GM23248 (cell line): ENCODE results near the gene CYBC1.

ENCODE experiments used
- EZH2 ChIP-seq: fragments of 200-600 bp; sonication (generic); IDR thresholded peaks from 2 replicates; pipeline ENCODE4 v1.6.1; 2018; ENCODE audit warnings: antibody characterized with exemption, mild to moderate bottlenecking; ENCODE audit not compliant: insufficient read depth, poor library complexity, severe bottlenecking
- EZH2phosphoT487 ChIP-seq: fragments of 200-600 bp; sonication (generic); IDR thresholded peaks from 2 replicates; pipeline ENCODE4 v1.6.1; 2018; ENCODE audit warnings: antibody characterized with exemption, moderate library complexity, mild to moderate bottlenecking, low read depth; ENCODE audit not compliant: insufficient read depth

DNA sequence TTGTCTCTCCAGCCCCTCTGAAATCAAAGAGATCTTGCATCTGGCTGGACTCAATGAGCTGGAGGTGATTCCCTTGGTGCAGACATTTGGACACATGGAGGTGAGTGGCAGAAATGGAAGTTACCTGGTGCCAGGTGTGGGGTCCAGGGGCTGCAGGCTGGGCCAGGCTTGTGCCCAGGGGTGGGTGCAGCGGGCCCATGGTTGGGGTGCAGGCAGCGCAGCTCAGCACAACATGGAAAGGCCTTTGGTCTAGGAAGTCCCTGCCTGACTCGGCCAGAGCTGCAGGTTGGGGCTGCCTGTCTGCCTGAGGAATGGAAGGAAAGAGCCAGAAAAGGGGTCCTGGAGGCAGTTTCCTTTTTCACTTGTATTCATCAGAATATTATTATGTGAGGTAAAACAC, 22.0 kb downstream of the CYBC1 start:
- no peak for TF ChIP-seq EZH2
- TF ChIP-seq EZH2phosphoT487: no peak
